Aorta (tissue), 5 donors: ENCODE data around the gene CGNL1. TPM values are rescaled to one million over a fixed set of nuclear protein-coding genes. Genes with fewer than 3 reads are reported as not detected.

Experiments used
- ATAC-seq: fragments of 200-7000 bp; cut with Tn5 transposase; one replicate; pipeline ENCODE4 v1.9.1; 2022; ENCODE audit warnings: moderate library complexity; ENCODE audit not compliant: low FRiP score
- DNase-seq, 2 donors: peaks; one replicate each; pipeline ENCODE4 v3.0.0-alpha.2; 2020
- H3K27ac ChIP-seq, 2 donors: one replicate each; pipeline ENCODE4 v1.5.1; 2013; ENCODE audit warnings: low read length in 2 of 2, mild to moderate bottlenecking in 2 of 2, moderate library complexity in 2 of 2, control low read depth in 1 of 2, inconsistent platforms in 1 of 2, low read depth in 1 of 2
- H3K27me3 ChIP-seq, 2 donors: one replicate each; pipeline ENCODE4 v1.6.1; 2013; ENCODE audit warnings: control low read depth in 1 of 2, low read length in 1 of 2, mild to moderate bottlenecking in 1 of 2, moderate library complexity in 1 of 2; ENCODE audit not compliant: insufficient read depth in 2 of 2, control insufficient read depth in 1 of 2
- H3K36me3 ChIP-seq, 2 donors: one replicate each; pipeline ENCODE4 v1.6.1; 2013; ENCODE audit warnings: control low read depth in 1 of 2, low read length in 1 of 2, mild to moderate bottlenecking in 1 of 2; ENCODE audit not compliant: insufficient read depth in 2 of 2, control insufficient read depth in 1 of 2
- H3K4me1 ChIP-seq, 2 donors: one replicate each; pipeline ENCODE4 v1.6.1; 2013; ENCODE audit warnings: low read length in 2 of 2, control low read depth in 1 of 2, mild to moderate bottlenecking in 1 of 2, moderate library complexity in 1 of 2; ENCODE audit not compliant: insufficient read depth in 2 of 2, control insufficient read depth in 1 of 2
- H3K4me3 ChIP-seq, 2 donors: one replicate each; pipeline ENCODE4 v1.5.1; 2013; ENCODE audit warnings: low read length in 2 of 2, control low read depth in 1 of 2, mild to moderate bottlenecking in 1 of 2
- H3K9me3 ChIP-seq: one replicate; pipeline ENCODE4 v1.6.1; 2013; ENCODE audit warnings: mild to moderate bottlenecking, low read length; ENCODE audit not compliant: control insufficient read depth
- WGBS, 2 donors: extraction: QIAGEN DNeasy Blood & Tissue Kit; methylation state at CpG; one replicate each; pipeline ENCODE4 v1.1.7; 2013; 5-methylcytosine and 5-hydroxymethylcytosine counted together
- intact Hi-C, 2 donors: fragments of 100-400 bp; cut with DNase I; formaldehyde crosslinking; loops; one replicate each; pipeline versions ENCODE4 v1.14.2 to v1.15.0; 2022
- polyA plus RNA-seq, 2 donors: library from polyadenylated mRNA; stranded (reverse); fragments of 200-250 nt; gene quantifications; one replicate each; pipeline ENCODE4 v1.2.3, GENCODE V29; 2013
- total RNA-seq, 2 donors: library from RNA; stranded (reverse); fragmentation: NEBNext Ultra II Directional; extraction: Animal tissue kit (Norgen Biotek cat#: 25700); gene quantifications; one replicate each; pipeline ENCODE4 v1.2.1, GENCODE V29; 2021
- donor health status: healthy with polysubstance abuse.
- donor health status: Bipolar disorder and iron deficiency.
- donor health status: DM: no; HTN: no; CAD: no.
- donor health status: DM: no; HTN: no; CAD: no.
- donor health status: DM: yes; HTN: yes; CAD: no.

CGNL1 gene
- total and polyA plus RNA-seq, 4 donors: 4.1 to 46.3 (median 12.4) TPM

DNA sequence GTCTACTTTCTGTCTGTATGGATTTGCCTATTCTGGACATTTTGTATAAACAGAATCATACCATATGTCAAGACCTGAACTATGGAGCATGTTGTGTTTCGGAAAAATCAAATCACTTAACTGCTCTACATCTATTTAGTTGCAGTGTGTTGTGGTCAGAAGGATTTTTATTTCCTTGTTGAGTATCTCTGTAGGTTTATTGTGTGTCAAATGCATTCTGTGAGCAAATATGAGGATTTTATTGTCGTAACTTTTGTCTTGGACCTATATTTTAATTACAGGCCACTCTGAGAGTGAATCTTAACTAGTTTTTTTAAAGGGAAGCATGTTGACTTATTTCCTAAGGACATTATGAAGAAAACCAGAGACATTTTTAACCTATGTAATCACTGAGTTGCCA lies 130.8 kb downstream of the CGNL1 start:
- H3K36me3 ChIP-seq: no peaks in the 10 kb centered on the region
- no peaks in the 10 kb centered on the region for H3K27me3 ChIP-seq
- no peaks in the 10 kb centered on the region for H3K9me3 ChIP-seq
- no peak overlapping the region for H3K27ac ChIP-seq
- DNase-seq (no peak), ATAC-seq (no peak)
- intact Hi-C loops: no loop called here
- WGBS, 2 donors: 97% methylated on average over 2 of the region's 2 CpGs
- H3K4me1 ChIP-seq: peaks cover 0 to 8% of the 10 kb centered on the region in 2 donors
- H3K4me3 ChIP-seq: no peak overlapping the region

DNA sequence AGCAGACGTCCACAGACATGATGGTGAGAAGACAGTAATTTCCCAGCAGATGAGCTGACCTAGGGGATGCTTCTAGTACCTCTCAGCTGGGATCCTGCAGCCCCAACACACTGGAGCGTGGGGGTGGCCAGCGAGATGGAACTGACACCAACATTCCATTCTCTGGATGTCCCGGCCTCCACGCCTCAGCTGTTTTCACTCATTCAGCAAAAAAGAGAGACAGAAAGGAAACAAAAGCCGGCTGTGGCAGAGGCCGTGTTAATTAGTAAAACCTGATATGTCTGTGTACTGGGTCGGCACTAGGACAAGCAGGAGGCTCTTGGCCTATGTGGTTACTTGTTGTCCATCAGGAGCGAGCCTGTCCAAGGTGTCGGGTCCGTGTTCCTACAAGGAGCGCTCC lies 132.8 kb downstream of the CGNL1 start:
- no peak for DNase-seq
- Histone ChIP-seq H3K4me3 (no peak overlapping the region), H3K27me3 (no peaks in the 10 kb centered on the region), H3K9me3 (no peaks in the 10 kb centered on the region), H3K4me1 (peaks cover 0 to 8% of the 10 kb centered on the region in 2 donors), H3K36me3 (no peaks in the 10 kb centered on the region), H3K27ac (no peak overlapping the region)
- intact Hi-C loops: no loop called here
- 90% methylated on average over 12 of the region's 12 CpGs for WGBS, 2 donors
- ATAC-seq: no peak

DNA sequence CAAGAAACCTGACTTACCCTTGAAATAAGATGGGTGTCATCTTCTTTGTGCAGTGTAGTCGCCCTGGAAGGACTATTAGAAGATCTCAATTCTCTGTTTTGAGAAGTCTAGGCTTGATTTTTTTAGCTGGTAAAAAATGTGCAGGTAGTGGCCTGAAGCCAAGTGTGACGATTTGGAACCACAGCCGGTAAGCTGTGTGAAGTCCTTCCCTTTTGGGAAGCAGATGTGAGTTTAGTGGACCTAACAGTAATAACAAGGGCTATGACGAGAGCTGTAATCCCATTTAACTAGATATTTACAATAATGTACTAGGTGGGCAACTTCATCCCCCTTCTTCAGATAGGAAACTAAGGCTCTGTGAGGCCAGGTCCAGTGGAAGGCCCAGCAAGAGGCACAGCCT lies 133.7 kb downstream of the CGNL1 start:
- Histone ChIP-seq H3K9me3 (no peaks in the 10 kb centered on the region), H3K27me3 (no peaks in the 10 kb centered on the region), H3K4me1 (peaks cover 0 to 8% of the 10 kb centered on the region in 2 donors), H3K4me3 (no peak overlapping the region), H3K27ac (no peak overlapping the region), H3K36me3 (no peaks in the 10 kb centered on the region)
- WGBS, 2 donors: 22 to 25% methylated on average over 4 of the region's 4 CpGs
- intact Hi-C loops: no loop called here
- DNase-seq (no peak), ATAC-seq (no peak)

- Histone ChIP-seq H3K4me3 (no peak overlapping the region), H3K27me3 (no peaks in the 10 kb centered on the region), H3K36me3 (no peaks in the 10 kb centered on the region), H3K27ac (no peak overlapping the region), H3K9me3 (no peaks in the 10 kb centered on the region), H3K4me1 (peaks cover 0 to 4% of the 10 kb centered on the region in 2 donors)
- WGBS, 2 donors: 19 to 26% methylated on average over 9 of the region's 9 CpGs
- no peak for ATAC-seq
- intact Hi-C loops: no loop called here
- DNase-seq: no peak
Measured at GRCh38 chr15:57510647-57511046, 134.3 kb downstream of the CGNL1 start.

- Histone ChIP-seq H3K4me3 (no peak overlapping the region), H3K36me3 (no peaks in the 10 kb centered on the region), H3K27me3 (no peaks in the 10 kb centered on the region), H3K4me1 (no peaks in the 10 kb centered on the region), H3K27ac (no peak overlapping the region), H3K9me3 (no peaks in the 10 kb centered on the region)
- ATAC-seq: no peak
- DNase-seq: no peak
- intact Hi-C loops: no loop called here
- WGBS, 2 donors: 81 to 84% methylated on average over 22 of the region's 22 CpGs
Measured at GRCh38 chr15:57516327-57517029, 140.2 kb downstream of the CGNL1 start.

- Histone ChIP-seq H3K27me3 (no peaks in the 10 kb centered on the region), H3K27ac (no peak overlapping the region), H3K4me1 (no peaks in the 10 kb centered on the region), H3K9me3 (no peaks in the 10 kb centered on the region), H3K4me3 (no peak overlapping the region), H3K36me3 (no peaks in the 10 kb centered on the region)
- intact Hi-C loops: no loop called here
- no peak for ATAC-seq
- no peak for DNase-seq
- 84 to 88% methylated on average over 6 of the region's 6 CpGs for WGBS, 2 donors
Measured at GRCh38 chr15:57517030-57517671, 140.8 kb downstream of the CGNL1 start.

- Histone ChIP-seq H3K4me1 (no peaks in the 10 kb centered on the region), H3K36me3 (no peaks in the 10 kb centered on the region), H3K27me3 (no peaks in the 10 kb centered on the region), H3K4me3 (no peak overlapping the region), H3K9me3 (no peaks in the 10 kb centered on the region), H3K27ac (no peak overlapping the region)
- 63 to 75% methylated on average over 13 of the region's 13 CpGs for WGBS, 2 donors
- intact Hi-C loops: no loop called here
- ATAC-seq: no peak
- no peak for DNase-seq
Measured at GRCh38 chr15:57518779-57519405, 142.6 kb downstream of the CGNL1 start.

GRCh38 chr15:57519806-57520205 lies 143.5 kb downstream of the CGNL1 start:
- Histone ChIP-seq H3K9me3 (no peaks in the 10 kb centered on the region), H3K4me1 (no peaks in the 10 kb centered on the region), H3K36me3 (no peaks in the 10 kb centered on the region), H3K27me3 (no peaks in the 10 kb centered on the region), H3K27ac (no peak overlapping the region), H3K4me3 (no peak overlapping the region)
- ATAC-seq: no peak
- intact Hi-C loops: loop anchor here in 1 of 2 donors (10.0 kb wide), 2 partner anchors 145 to 375 kb away; partner anchors contain the start of gene CGNL1
- WGBS, 2 donors: 94 to 99% methylated on average over 4 of the region's 4 CpGs
- no peak for DNase-seq
